G401.6 (cell line): ENCODE data around the gene CNTN5.

Source experiments
- FAIRE-seq: peaks from 2 replicates; lab custom pipeline; 2012; peaks lifted over from hg19 to GRCh38; lab: Jason Lieb, UNC

Gene CNTN5

DNA sequence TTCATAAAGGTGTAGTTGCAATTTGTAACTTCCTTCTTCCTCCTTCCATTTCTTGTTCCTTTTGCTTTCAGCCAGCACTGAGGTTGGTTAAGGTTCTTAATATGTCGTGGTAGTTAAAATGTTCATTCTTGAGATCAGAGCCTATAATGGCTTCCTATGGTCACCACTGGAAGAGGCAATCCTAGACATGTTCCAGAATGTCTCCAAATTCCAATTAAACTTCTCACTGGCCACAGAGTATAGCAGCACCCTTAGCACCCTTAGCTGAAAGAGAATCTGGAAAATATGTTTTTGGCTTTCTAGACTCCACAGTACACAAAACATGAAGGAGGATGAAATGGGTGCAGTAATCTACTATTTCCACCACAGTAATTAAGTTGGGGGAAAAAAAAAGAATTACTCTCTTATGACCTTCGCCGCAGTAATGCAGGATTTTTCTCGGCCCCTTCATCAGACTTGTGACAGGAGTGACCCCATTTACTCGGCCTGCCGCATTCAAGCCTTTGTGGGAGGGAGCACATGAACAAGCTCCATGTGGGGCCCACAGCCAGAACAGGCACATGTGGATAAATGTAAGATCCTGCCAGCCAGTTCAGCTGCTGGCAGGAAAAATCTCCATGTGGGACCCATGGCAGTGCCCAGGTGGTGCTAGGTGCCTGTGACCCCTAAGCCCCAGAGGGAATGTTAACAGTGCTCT is 1317.5 kb downstream of the CNTN5 start:
- FAIRE-seq: no peak

DNA sequence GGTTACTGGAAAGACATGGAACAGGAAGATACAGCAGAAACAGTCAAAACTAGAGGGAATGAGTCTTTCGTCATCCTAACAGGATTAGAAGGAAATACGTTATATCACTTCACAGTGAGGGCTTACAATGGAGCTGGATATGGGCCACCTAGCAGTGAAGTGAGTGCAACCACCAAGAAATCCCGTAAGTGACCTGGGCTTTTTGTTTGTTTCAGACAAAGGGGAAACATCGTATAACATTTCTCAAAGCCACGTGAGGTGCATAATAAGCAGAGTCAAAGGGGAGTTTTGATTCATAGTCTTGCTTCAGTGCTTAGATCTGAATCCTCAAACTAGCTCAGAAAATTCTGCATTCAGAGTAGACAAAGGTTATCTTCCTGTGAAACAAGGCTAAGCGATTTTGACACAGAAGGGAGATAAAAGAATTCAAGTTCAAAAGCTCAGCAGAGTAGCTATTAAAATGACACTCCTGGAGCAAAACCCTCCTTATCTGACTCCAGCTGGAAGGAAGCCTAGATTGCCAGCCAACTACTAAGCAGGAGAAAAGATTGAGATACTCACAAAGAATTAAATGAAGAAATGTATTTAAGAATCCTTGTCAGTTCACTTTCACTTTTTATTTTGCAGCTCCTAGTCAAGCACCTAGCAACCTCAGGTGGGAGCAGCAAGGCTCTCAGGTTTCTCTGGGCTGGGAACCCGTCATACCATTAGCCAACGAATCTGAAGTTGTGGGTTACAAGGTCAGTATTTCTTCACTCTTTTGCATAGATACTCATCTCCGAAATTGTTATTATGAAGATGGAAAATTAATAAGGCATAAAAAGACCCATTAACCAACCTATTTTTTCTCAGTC is 1319.9 kb downstream of the CNTN5 start:
- FAIRE-seq: no peak

DNA sequence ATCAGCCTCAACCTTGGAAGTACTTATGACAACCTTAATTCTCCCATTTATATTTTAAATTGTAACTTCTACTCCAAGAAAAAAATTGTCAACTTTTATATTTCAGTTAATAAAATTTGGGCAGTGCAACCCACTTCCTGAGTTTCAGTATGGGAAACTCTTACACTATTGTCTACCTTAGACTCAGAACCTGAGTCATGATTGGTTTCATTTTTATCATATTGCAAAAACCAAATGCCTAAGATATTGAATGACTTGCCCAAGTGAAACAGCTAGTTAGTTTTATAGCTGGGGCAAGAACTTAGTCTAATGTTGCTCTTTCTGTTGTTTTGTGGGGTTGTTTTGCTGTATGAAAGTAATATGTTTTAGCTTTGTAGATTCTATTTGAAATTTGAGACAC is 1332.3 kb downstream of the CNTN5 start:
- no peak for FAIRE-seq

DNA sequence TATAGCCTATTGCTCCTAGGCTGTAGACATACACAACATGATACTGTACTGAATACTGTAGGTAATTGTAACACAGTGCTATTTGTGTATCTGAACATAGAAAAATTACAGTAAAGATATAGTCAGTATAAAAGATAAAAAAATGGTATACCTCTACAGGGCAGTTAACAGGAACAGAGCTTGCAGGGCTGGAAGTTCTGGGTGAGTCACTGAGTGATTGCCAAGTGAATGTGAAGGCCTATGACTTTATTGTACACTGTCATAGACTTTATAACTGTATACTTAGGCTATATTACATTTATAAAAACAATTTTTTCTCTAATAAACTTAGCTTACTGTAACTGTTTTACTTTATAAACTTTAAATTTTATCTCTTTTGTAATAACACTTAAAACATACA is 1334.0 kb downstream of the CNTN5 start:
- FAIRE-seq: no peak

DNA sequence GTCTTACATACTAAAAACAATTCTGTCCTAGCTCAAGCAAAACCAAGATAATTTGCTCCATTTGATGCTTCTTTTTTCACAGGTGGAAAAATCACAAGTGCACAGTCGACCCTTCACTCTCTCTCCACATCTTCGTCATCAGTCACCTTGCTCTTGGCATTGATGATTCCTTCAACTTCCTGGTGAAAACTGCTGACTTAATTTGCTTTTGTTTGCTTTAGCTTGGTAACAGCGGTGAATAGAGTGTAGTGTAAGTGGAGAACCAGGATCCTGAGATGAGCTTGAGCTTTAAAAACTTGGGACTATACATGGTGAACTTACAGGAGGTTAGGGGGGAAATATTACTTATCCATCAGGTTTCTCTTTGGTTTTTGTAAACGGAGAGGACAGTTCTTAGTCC is 1335.3 kb downstream of the CNTN5 start:
- no peak for FAIRE-seq

DNA sequence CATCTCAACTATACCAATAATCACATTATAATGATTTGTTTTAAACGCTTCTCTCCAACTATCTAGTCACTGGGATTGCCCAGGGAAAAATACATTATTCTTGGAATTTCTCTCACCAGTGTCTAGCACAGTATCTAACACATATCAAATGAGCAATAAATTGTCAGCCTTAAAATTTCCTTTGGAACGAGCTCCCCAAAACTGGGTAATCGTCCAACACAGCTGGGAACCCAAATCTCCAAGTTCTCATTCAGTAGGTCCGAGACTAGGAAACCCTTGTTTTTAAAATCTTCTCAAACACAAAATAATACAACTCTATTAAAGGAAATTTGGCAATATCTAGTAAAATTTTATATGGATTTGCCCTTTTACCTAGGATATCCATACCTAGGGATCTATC is 1338.5 kb downstream of the CNTN5 start:
- no peak for FAIRE-seq

DNA sequence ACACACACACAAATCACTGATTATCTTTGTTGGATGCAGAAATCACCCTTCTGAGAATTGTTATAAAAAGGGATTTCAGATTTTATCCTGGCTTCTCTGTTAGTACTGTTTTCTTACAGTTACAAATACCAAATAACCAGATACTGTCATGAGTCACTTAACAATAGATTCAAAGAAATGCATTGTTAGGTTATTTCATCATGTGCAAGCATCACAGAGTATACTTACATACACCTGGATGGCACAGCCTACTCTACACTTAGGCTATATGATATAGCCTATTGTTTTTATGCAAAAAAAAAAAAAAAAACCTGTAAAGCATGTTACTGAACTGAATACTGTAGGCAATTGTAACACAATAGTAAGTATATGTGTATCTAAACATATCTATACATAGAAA is 1347.1 kb downstream of the CNTN5 start:
- no peak for FAIRE-seq

DNA sequence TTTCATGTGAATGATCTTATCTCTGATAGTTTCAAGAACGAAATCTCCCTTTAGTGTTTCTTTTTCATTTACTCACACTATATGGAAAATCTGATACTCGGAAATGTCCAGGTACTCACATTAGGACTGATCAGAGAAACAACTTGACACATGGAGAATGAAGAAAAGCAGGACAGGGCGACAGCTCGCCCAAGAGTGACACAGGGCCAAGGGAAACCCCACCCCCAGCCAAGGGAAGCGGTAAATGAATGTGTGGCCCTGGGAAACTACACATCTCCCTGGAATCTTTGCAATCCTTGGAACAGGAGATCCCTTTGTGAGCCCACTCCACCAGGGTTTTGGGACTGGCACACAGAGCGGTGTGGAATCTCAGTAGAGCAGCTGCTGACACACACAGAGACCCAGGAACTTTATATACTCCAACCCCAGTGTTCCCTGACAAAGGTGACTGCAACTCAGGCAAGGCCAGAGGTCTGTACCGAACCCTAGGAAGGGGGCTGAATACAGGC is 1362.7 kb downstream of the CNTN5 start:
- FAIRE-seq: no peak

DNA sequence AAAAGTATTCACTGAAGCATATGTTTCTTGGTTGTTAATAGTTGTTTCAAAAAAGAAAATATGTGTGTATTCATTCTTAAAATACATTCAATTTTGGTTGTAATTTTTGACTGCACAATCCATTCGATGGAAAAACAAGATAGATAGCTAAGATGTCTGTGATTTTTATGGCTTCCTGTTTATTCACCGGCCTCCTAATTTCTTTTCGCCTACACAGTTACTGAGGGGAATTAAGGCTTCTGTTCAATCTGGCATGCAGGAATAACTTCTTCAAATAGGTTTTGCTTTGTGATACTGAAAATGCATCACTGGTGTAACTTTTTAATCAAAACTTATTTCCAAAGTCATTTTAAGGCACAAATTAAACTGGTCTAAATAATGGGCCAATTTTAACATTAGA is 1375.5 kb downstream of the CNTN5 start:
- FAIRE-seq: no peak

DNA sequence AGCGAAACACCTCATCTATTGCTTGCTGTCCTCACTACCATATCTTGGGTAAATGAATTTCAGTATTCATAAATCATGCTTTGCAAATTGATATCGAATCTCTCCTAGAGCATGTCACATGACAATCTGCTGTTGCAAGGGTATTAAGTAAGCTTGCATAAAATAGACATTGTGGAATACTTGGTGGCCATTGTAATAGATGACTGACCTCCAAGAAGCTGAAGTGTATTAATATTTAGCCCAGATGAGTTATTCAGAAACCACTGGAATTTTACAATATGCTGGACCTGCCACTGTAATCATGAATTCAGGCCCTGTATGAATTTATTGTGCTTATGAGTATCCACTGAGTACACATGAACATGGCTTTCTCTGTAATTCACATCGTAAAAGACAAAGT is 1376.7 kb downstream of the CNTN5 start:
- no peak for FAIRE-seq

DNA sequence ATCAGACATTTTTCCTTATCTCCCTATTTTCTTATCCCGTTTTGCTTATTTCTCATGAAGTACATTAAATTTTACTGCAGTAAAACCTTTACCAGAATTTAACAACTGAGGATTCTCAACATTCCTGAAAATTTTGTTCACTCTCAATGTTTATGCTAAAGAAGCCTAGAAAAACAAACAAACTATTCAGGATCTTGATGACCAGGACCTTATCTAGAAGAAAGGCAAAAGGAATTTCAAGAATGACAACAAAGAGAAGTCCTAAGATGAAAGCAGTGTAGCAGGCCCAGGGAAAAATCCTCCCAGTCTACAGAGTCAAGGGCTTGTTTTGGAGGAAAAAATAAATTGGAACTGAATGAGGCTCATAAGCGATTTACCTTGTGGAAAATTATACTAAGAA is 1383.1 kb downstream of the CNTN5 start:
- no peak for FAIRE-seq

DNA sequence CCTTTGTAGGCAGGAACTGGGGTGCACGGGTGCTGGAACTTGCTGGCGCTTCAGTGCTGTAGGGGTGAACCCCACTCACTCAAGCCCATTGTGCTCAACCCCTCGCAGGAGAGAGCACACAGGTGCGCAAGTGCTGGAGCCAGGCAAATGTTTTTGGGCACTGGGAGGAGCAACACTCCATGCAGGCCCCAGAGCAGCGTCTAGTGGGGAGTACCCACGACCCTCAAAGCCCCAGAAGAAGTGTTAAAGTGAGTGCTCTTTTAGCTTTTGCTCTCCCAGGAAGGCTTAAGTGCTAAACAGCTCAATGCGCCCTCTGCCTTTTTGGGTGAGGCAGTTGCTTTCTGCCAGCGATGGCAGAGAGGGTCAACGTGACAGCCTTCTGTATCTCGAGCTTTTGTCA is 1384.2 kb downstream of the CNTN5 start:
- no peak for FAIRE-seq
